Measurements from ENCODE around the gene MED29. TPM values are rescaled to one million over a fixed set of nuclear protein-coding genes. Genes with fewer than 3 reads are reported as not detected.

Gene MED29
- total and polyA plus RNA-seq, 10 of the 15 experiments (the other 5 are each of a cell fraction or from before 2014, with no cell fraction given) = 3.2 to 36.6 (median 22.8) TPM

DNA sequence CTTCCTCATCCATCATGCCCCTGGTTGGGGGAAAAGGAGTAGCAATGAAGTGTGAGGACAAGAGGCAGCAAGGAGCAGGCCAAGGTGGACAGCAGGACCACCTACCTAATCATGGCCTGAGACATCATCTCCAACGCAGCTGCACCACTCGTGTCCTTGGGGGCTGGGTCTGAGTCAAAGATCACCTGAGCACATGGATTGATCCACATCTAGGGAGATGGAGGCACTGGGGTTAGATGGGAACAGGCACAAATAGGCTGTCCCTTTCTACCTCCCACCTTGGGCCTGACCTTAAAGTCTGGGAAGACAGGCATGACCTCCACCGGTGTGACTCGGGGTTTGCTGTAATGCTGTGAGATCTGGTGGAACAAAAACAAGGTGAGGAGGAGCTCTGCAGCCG lies 2.5 kb upstream of the MED29 start (continued):
- TF ChIP-seq, protein P1, sequence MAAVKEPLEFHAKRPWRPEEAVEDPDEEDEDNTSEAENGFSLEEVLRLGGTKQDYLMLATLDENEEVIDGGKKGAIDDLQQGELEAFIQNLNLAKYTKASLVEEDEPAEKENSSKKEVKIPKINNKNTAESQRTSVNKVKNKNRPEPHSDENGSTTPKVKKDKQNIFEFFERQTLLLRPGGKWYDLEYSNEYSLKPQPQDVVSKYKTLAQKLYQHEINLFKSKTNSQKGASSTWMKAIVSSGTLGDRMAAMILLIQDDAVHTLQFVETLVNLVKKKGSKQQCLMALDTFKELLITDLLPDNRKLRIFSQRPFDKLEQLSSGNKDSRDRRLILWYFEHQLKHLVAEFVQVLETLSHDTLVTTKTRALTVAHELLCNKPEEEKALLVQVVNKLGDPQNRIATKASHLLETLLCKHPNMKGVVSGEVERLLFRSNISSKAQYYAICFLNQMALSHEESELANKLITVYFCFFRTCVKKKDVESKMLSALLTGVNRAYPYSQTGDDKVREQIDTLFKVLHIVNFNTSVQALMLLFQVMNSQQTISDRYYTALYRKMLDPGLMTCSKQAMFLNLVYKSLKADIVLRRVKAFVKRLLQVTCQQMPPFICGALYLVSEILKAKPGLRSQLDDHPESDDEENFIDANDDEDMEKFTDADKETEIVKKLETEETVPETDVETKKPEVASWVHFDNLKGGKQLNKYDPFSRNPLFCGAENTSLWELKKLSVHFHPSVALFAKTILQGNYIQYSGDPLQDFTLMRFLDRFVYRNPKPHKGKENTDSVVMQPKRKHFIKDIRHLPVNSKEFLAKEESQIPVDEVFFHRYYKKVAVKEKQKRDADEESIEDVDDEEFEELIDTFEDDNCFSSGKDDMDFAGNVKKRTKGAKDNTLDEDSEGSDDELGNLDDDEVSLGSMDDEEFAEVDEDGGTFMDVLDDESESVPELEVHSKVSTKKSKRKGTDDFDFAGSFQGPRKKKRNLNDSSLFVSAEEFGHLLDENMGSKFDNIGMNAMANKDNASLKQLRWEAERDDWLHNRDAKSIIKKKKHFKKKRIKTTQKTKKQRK (IDR thresholded peaks at IDR 0.05; ENCODE audit: low read depth, low read length) = no peak
- TF ChIP-seq NRF1 (conservative IDR thresholded peaks at IDR 0.05; ENCODE audit: low read depth, low read length) = no peak
- TF ChIP-seq SRF (IDR thresholded peaks at IDR 0.05; ENCODE audit: low read depth in 2 of 2, low read length in 2 of 2) = no peak
- no peak for TF ChIP-seq SMC3 (IDR thresholded peaks at IDR 0.05; ENCODE audit: borderline replicate concordance, low read length)
- TF ChIP-seq HDAC2 (IDR thresholded peaks at IDR 0.05) = no peak

DNA sequence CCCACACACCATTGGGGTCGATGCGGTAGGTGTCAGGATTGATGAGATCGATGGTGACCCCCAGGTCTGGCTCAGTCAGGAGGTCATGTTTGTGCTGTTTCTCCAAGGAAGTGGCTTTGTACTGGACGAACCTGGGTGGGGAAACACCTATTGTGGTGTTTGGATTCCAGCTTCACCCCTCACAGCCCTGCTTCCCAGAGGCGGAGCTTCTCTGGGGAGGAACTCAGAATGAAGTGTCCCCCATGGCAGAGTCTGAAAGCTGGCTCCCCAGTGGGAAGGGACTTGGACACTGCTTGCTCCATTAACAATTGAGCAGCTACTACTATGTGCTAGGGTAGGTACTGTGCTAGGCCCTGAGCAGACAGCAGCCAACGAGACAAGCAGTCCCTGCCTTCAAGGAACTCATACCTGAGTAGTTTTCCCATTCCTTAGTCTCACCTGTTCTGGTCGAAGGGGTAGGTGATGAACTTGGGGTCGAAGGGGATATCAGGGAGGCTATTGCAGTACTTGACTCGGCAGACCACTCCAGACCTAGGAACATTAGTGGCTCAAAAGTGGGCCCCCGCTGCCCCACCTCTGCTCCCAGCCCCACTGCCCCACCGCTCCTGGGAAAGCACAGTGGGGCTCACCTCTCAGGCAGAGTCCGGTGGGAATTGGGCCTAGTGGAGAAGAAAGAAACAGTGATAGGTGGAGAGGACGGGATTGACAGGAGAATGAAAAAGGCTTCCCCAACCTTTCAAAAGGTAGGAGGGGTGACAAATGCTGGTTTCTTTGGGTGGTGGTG lies 1.4 kb upstream of the MED29 start:
- Histone ChIP-seq H3K36me3 (ENCODE audit: control insufficient read depth in 2 of 2, insufficient read depth in 2 of 2, low read length in 1 of 2) (peaks cover 5 to 32% of the 10 kb centered on the region in 2 experiments), H3K4me1 (ENCODE audit: control insufficient read depth, insufficient read depth, low read length) (peaks cover 10% of the 10 kb centered on the region), H3K4me2 (ENCODE audit: control insufficient read depth, insufficient read depth) (peak overlapping the region; percentile 83), H3K9ac (ENCODE audit: control insufficient read depth, insufficient read depth, low read length) (peak overlapping the region; percentile 95), H3K9me3 (replicated peaks; ENCODE audit: control insufficient read depth, insufficient read depth, low read length) (no peaks in the 10 kb centered on the region), H3K79me2 (ENCODE audit: control insufficient read depth, insufficient read depth, low read length) (peaks cover 28% of the 10 kb centered on the region), H2AFZ (ENCODE audit: control insufficient read depth, low read depth, low read length) (no peak overlapping the region), H3K27ac (ENCODE audit: control insufficient read depth, insufficient read depth) (peak overlapping the region; percentile 96), H4K20me1 (ENCODE audit: control insufficient read depth, insufficient read depth) (no peaks in the 10 kb centered on the region), H3K4me3 (peak overlapping the region; percentile 99), H3K27me3 (replicated peaks in 1 of 2; ENCODE audit: control insufficient read depth in 2 of 2, insufficient read depth in 2 of 2, low read length in 1 of 2) (no peaks in the 10 kb centered on the region)
- WGBS (ENCODE audit: insufficient coverage, insufficient replicate concordance, low lambda C conversion rate, missing lambda C conversion rate) = 55% methylated on average over 13 of the region's 13 CpGs
- BruUV-seq (replicated peaks) = no TSS peak
- in situ Hi-C loops (cut with MboI) (no loop called here), intact Hi-C loops (cut with micrococcal nuclease; ENCODE audit: unreplicated experiment) (loop anchor here (2.0 kb wide), 2 partner anchors 47 to 55 kb away; partner anchors contain the start of genes SAMD4B and SUPT5H)
- ChIA-PET RAD21 (ENCODE audit: unreplicated experiment) (interaction anchor here (1.6 kb wide), 1 partner anchor 54 kb away, joined by 6 read pairs; the partner anchor contains the start of gene GMFG), POLR2A (no interaction called here), SMC1A (ENCODE audit: uncharacterized antibody, unreplicated experiment) (interaction anchor here (1.8 kb wide), 1 partner anchor 22 kb away, joined by 12 read pairs; no protein-coding TSS in a partner anchor), CTCF (interaction anchor here (2.3 kb wide), 1 partner anchor 39 kb away, joined by 7 read pairs; no protein-coding TSS in a partner anchor)
- TF ChIP-seq SUPT20H (IDR thresholded peaks at IDR 0.05; ENCODE audit: borderline replicate concordance, control insufficient read depth, low read depth, low read length) = no peak
- TF ChIP-seq ETV6 (conservative IDR thresholded peaks at IDR 0.05 in 1 of 2, IDR thresholded peaks at IDR 0.05 in 1 of 2; ENCODE audit: borderline replicate concordance in 1 of 2, low read depth in 1 of 2) = no peak
- TF ChIP-seq SRF (IDR thresholded peaks at IDR 0.05; ENCODE audit: low read depth in 2 of 2, low read length in 2 of 2) = no peak
- ATAC-seq (no peak), DNase-seq (ENCODE audit: low read depth, low spot score) (no peak), FAIRE-seq (no peak)

All from GM12878 (cell line).